Measurements from ENCODE around the gene ANKS1A. TPM values are rescaled to one million over a fixed set of nuclear protein-coding genes. Genes with fewer than 3 reads are reported as not detected.

The ANKS1A gene
- total RNA-seq, 1 experiment from 2014 or later = 26.5 TPM

DNA sequence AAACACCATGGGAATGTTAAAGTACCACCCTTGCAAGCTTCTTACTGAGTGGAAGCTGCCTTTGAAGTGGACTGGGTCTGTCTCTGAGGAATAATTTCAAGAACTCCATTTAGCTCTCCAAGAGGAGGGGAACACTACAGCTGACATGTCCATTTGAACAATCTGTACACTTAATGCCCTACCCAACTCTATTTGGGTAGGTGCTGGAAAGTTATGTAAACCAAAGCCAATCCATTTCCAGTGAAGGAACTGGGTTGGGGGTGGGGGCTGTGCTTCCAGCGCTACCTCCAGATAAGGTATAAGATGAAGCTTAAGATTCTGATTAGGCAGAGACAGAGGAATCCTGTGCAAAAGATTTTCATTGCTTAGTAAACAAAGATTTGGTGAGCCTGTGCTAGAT is 130.1 kb downstream of the ANKS1A start:
- no peak for DNase-seq
- Histone ChIP-seq H3K14ac (ENCODE audit: insufficient read depth, low read length) (no peak overlapping the region), H2BK15ac (ENCODE audit: low read depth, low read length) (no peak overlapping the region), H2BK120ac (ENCODE audit: low read depth, low read length, poor library complexity, severe bottlenecking) (no peak overlapping the region), H2BK20ac (ENCODE audit: low read depth, low read length, poor library complexity, severe bottlenecking) (no peak overlapping the region), H3K56ac (ENCODE audit: insufficient read length, low read depth, low read length) (no peak overlapping the region), H3K23me2 (ENCODE audit: insufficient read length, low read depth, low read length, poor library complexity, severe bottlenecking) (no peaks in the 10 kb centered on the region), H3K27me3 (ENCODE audit: insufficient read depth, low read length) (no peaks in the 10 kb centered on the region), H3T11ph (ENCODE audit: low read length) (no peak overlapping the region), H3K9me3 (ENCODE audit: control insufficient read depth, low read depth, low read length) (no peaks in the 10 kb centered on the region), H2AK5ac (ENCODE audit: insufficient read length, low read length) (no peak overlapping the region), H3K18ac (ENCODE audit: insufficient read length, low read depth, low read length) (no peak overlapping the region), H2BK12ac (ENCODE audit: insufficient read length, low read depth, low read length) (no peak overlapping the region), H4K5ac (ENCODE audit: insufficient read length, low read depth, low read length) (no peak overlapping the region), H3K9ac (ENCODE audit: extremely low read depth, insufficient read length, low read length) (no peak overlapping the region), H2AFZ (ENCODE audit: low read length) (no peak overlapping the region), H3K79me1 (ENCODE audit: insufficient read depth, low read depth, low read length, poor library complexity, severe bottlenecking) (no peaks in the 10 kb centered on the region), H3K4me2 (ENCODE audit: insufficient read depth, insufficient read length, low read length) (no peak overlapping the region), H4K20me1 (ENCODE audit: control insufficient read depth, insufficient read depth, insufficient read length) (no peaks in the 10 kb centered on the region), H4K91ac (ENCODE audit: insufficient read length, low read depth, low read length) (no peak overlapping the region), H2BK5ac (ENCODE audit: insufficient read length, low read length) (no peak overlapping the region), H3K27ac (ENCODE audit: insufficient read length, low read depth, low read length) (no peak overlapping the region), H3K4me1 (ENCODE audit: insufficient read depth, low read length) (peaks cover 24% of the 10 kb centered on the region), H3K23ac (ENCODE audit: insufficient read length, low read depth, low read length) (no peak overlapping the region), H3K79me2 (ENCODE audit: insufficient read depth, low read length) (no peaks in the 10 kb centered on the region), H3K4ac (ENCODE audit: low read depth, low read length) (no peak overlapping the region), H4K8ac (replicated peaks; ENCODE audit: insufficient read length, low read depth, low read length) (no peak overlapping the region)
- TF ChIP-seq, protein P1, sequence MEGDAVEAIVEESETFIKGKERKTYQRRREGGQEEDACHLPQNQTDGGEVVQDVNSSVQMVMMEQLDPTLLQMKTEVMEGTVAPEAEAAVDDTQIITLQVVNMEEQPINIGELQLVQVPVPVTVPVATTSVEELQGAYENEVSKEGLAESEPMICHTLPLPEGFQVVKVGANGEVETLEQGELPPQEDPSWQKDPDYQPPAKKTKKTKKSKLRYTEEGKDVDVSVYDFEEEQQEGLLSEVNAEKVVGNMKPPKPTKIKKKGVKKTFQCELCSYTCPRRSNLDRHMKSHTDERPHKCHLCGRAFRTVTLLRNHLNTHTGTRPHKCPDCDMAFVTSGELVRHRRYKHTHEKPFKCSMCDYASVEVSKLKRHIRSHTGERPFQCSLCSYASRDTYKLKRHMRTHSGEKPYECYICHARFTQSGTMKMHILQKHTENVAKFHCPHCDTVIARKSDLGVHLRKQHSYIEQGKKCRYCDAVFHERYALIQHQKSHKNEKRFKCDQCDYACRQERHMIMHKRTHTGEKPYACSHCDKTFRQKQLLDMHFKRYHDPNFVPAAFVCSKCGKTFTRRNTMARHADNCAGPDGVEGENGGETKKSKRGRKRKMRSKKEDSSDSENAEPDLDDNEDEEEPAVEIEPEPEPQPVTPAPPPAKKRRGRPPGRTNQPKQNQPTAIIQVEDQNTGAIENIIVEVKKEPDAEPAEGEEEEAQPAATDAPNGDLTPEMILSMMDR (conservative IDR thresholded peaks at IDR 0.05) = no peak
- WGBS (ENCODE audit: extremely low coverage, insufficient read length, low lambda C conversion rate) = no CpG with 5 or more reads among the region's 1 CpG
- 0 out of 7 replicates have a peak overlapping the region, but pooled peaks of 1 of the 3 experiments have one; percentile 62 for H3K27ac Mint-ChIP-seq
- peaks cover 7 to 25% (median 13%) of the 10 kb centered on the region in 3 experiments; a peak in 4 of 7 replicates for H3K36me3 Mint-ChIP-seq (ENCODE audit: insufficient read depth in 1 of 3, low read depth in 3 of 3)
- no peaks in the 10 kb centered on the region; the same call in 1 of the 2 replicates for H3K27me3 Mint-ChIP-seq (ENCODE audit: low read depth)
- peaks cover 51 to 59% of the 10 kb centered on the region in 2 experiments for H3K4me1 Mint-ChIP-seq
- no peak overlapping the region for H3K4me3 Mint-ChIP-seq
- H3K9me3 Mint-ChIP-seq = no peaks in the 10 kb centered on the region

Measured in H9 (cell line).